LNCAP (cell line): ENCODE data around the gene STOM.

Source experiments
- TF ChIP-seq, protein P1 (sequence below): fragments of 450-650 bp; IDR thresholded peaks from 2 replicates; pipeline ENCODE4 v1.5.1; 2017; ENCODE audit warnings: mild to moderate bottlenecking

STOM gene

GRCh38 chr9:121313458-121314152 is 56.4 kb downstream of the STOM start:
- TF ChIP-seq, protein P1, sequence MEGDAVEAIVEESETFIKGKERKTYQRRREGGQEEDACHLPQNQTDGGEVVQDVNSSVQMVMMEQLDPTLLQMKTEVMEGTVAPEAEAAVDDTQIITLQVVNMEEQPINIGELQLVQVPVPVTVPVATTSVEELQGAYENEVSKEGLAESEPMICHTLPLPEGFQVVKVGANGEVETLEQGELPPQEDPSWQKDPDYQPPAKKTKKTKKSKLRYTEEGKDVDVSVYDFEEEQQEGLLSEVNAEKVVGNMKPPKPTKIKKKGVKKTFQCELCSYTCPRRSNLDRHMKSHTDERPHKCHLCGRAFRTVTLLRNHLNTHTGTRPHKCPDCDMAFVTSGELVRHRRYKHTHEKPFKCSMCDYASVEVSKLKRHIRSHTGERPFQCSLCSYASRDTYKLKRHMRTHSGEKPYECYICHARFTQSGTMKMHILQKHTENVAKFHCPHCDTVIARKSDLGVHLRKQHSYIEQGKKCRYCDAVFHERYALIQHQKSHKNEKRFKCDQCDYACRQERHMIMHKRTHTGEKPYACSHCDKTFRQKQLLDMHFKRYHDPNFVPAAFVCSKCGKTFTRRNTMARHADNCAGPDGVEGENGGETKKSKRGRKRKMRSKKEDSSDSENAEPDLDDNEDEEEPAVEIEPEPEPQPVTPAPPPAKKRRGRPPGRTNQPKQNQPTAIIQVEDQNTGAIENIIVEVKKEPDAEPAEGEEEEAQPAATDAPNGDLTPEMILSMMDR = no peak

- TF ChIP-seq, protein P1 = no peak
These were observed 57.9 kb downstream of the STOM start for GRCh38 chr9:121312169-121312568.

DNA sequence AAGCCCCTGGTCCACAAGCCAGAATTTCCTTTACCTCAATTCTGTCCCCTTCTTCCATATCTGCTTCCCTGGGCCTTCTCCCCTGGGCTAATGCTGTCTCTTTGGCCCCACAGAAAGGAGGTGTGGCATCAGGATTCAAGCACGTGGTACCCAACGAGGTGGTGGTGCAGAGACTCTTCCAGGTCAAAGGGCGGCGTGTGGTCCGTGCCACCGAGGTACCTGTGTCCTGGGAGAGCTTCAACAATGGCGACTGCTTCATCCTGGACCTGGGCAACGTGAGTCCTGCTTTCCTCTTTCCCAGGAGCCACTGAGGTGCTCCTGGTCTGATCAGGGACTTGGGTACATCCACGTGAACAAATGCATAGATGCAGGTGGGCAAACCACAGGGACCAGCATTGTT is 59.5 kb downstream of the STOM start:
- TF ChIP-seq, protein P1 = no peak

DNA sequence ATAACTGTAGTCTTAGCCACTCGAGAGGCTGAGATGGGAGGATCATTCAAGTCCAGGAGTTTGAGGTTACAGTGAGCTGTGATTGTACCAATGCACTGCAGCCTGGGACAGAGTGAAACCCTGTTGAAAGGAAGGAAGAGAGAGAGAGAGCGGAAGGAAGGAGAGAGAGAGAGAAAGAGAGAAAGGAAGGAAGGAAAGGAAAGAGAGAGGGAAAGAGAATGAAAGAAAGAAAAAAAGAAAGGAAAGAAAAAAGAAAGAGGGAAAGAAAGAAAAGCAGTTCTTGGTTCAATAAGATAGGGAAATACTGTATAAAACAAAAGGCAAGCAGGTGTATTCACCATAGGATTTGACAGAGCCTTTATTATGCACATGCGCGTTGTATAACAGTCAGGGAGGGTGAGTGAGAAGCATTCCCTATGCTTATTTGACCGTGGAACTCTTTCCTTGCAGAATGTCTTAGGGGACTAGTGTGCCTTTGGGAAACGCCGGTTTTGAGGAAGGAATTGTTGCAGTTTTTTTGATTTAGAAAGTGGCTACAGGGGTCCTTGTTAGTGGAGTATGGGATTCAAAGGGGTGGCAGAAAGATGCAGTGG is 60.1 kb downstream of the STOM start:
- TF ChIP-seq, protein P1 = no peak

GRCh38 chr9:121309171-121309570 is 60.9 kb downstream of the STOM start:
- TF ChIP-seq, protein P1 = no peak

DNA sequence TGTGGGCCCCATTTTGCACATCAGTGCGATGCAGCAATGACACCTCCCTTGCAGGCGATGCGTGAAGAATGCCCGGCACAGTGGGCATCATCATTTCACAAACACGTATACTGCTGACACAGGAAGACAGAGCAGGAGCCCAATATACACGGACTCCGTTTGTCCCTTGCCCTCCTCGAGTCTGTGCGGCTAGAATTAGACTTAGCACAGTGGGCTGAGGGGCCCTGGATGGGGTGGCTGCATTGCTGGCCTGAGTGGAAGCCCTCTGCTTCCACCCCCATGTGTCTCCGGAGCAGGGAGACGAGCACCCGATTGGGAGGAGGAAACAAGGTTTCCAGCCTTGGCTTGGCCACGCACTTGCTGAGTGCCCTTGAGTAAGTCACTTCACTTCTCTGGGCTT is 61.3 kb downstream of the STOM start:
- TF ChIP-seq, protein P1 = no peak

DNA sequence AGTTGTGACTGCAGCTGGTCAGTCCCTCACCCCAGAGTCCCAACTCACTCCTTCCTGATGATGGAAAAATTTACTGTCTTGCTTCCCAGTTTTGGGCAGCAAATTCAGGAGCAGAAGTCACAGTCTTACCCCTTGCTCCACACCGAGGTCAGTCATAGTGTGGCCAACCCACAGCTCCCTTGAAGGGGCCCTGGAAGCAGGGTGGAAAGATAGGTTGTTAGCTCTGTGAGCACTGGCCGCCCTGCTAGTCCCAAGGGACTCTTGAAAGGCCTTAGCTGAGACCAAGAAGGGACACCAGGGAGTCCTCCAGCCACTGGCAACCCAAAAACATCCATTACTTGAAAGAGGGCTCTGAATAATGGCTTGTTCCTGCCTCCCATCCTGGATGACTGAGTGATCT is 62.1 kb downstream of the STOM start:
- TF ChIP-seq, protein P1 = no peak
